Retinal pigment epithelial cell (primary cell): ENCODE measurements around the gene FAM78B.

Source experiments
- DNase-seq: peaks from one replicate; pipeline ENCODE4 v3.0.0-alpha.2; 2010; ENCODE audit warnings: low read depth
- H3K4me3 ChIP-seq: 2 replicates; pipeline ENCODE4 v1.5.1; 2011; ENCODE audit warnings: mild to moderate bottlenecking, low read length, control low read depth, moderate library complexity
- CTCF ChIP-seq: conservative IDR thresholded peaks from 2 replicates; pipeline ENCODE4 v1.5.1; 2011; ENCODE audit warnings: low read depth, low read length, control low read depth, inconsistent platforms

FAM78B gene

GRCh38 chr1:166166329-166166697 is 488 bp downstream of the FAM78B start:
- TF ChIP-seq CTCF, result no peak
- no peak for DNase-seq
- no peak overlapping the region for H3K4me3 ChIP-seq

- peak overlapping the region; percentile 35 for H3K4me3 ChIP-seq
- no peak for DNase-seq
- TF ChIP-seq CTCF, result no peak
These were observed 1.0 kb downstream of the FAM78B start for GRCh38 chr1:166165661-166166328.

GRCh38 chr1:166164995-166165660 is 1.7 kb downstream of the FAM78B start:
- peak overlapping the region; percentile 35 for H3K4me3 ChIP-seq
- peak; percentile 64 for TF ChIP-seq CTCF
- no peak for DNase-seq

- peak overlapping the region; percentile 35 for H3K4me3 ChIP-seq
- TF ChIP-seq CTCF, result no peak
- DNase-seq, result no peak
These were observed 2.2 kb downstream of the FAM78B start for GRCh38 chr1:166164646-166164994.

GRCh38 chr1:166159656-166160055 is 7.1 kb downstream of the FAM78B start:
- DNase-seq, result no peak
- no peak overlapping the region for H3K4me3 ChIP-seq
- no peak for TF ChIP-seq CTCF

- no peak for DNase-seq
- no peak for TF ChIP-seq CTCF
- no peak overlapping the region for H3K4me3 ChIP-seq
These were observed 10.1 kb downstream of the FAM78B start for GRCh38 chr1:166156674-166157073.

GRCh38 chr1:166155108-166155507 is 11.7 kb downstream of the FAM78B start:
- H3K4me3 ChIP-seq, result no peak overlapping the region
- no peak for DNase-seq
- TF ChIP-seq CTCF, result no peak
